K562 (cell line): Measurements from ENCODE around the gene RTL5.

Experiments
- FOXP1 ChIP-seq: sonication (generic); formaldehyde crosslinking; IDR thresholded peaks from 2 replicates; pipeline ENCODE4 v1.8.0; 2022; ENCODE audit warnings: mild to moderate bottlenecking, missing genetic modification reagents
- JUN ChIP-seq, 2 experiments: sonication (generic) in 1 of 2; formaldehyde crosslinking in 1 of 2; IDR thresholded peaks; 2 replicates each; pipeline versions ENCODE4 v1.6.1 to v1.8.0; 2012 to 2022; ENCODE audit warnings: borderline replicate concordance in 2 of 2, mild to moderate bottlenecking in 2 of 2, improper control_type of control experiment in 1 of 2, low read depth in 1 of 2, low read length in 1 of 2, missing genetic modification reagents in 1 of 2
- POLR2A ChIP-seq: fragments of 450-650 bp; conservative IDR thresholded peaks from 2 replicates; pipeline ENCODE4 v1.6.1; 2016
- ZNF217 ChIP-seq: sonication (generic); formaldehyde crosslinking; IDR thresholded peaks from 2 replicates; pipeline ENCODE4 v1.8.0; 2022; ENCODE audit warnings: mild to moderate bottlenecking, missing genetic modification reagents
- TF ChIP-seq, protein P1 (sequence below): sonication (generic); formaldehyde crosslinking; IDR thresholded peaks from 2 replicates; pipeline ENCODE4 v1.5.0; 2020; ENCODE audit warnings: missing genetic modification reagents

DNA sequence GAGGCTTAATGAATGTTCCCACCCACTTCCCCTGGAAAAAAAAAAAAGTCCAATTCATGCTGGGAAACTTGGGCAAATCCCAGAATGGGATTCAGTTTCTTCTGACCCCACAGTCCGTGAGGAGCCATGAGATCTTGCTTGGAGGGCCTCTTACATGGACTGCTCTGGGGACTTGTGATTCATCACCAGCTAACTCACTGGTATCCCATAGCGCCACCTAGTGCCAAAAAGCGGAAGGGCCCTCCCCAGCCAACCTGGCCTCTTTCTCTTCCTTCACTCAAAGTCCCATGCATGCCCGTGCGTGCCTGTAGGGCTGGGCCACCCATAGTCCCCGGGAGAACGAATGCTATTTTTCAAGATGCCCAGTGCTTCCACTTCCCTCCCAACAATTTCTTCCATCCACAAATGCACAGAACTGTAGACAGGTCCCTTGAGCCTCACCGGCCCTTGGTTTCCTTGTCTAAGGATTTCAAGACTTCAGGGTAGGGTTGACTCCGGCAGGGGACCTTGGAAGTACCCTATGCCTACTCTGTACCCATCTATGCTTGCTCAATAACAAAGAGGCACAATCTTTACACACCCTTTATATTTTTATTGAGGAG lies 5.1 kb downstream of the RTL5 start:
- TF ChIP-seq POLR2A (no peak), FOXP1 (CRISPR knock-in tag) (no peak), ZNF217 (CRISPR knock-in tag) (no peak), JUN (IDR thresholded peaks at IDR 0.05; ENCODE audit: borderline replicate concordance, low read depth, low read length) (no peak), JUN (CRISPR knock-in tag; IDR thresholded peaks at IDR 0.05; ENCODE audit: borderline replicate concordance) (no peak)
- TF ChIP-seq, protein P1, sequence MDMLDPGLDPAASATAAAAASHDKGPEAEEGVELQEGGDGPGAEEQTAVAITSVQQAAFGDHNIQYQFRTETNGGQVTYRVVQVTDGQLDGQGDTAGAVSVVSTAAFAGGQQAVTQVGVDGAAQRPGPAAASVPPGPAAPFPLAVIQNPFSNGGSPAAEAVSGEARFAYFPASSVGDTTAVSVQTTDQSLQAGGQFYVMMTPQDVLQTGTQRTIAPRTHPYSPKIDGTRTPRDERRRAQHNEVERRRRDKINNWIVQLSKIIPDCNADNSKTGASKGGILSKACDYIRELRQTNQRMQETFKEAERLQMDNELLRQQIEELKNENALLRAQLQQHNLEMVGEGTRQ, result no peak
